DND-41 (cell line): ENCODE results near the gene TAF7.

Experiments used
- CTCF ChIP-seq: IDR thresholded peaks from 2 replicates; pipeline ENCODE4 v1.5.1; 2012; ENCODE audit warnings: borderline replicate concordance, low read length, moderate library complexity, mild to moderate bottlenecking; ENCODE audit not compliant: poor library complexity, severe bottlenecking; ENCODE audit errors: extremely low read depth
- EZH2 ChIP-seq: IDR thresholded peaks from 3 replicates; pipeline ENCODE4 v1.6.1; 2012; ENCODE audit warnings: borderline replicate concordance, low read depth, mild to moderate bottlenecking, moderate library complexity, low read length, inconsistent platforms; ENCODE audit not compliant: severe bottlenecking

DNA sequence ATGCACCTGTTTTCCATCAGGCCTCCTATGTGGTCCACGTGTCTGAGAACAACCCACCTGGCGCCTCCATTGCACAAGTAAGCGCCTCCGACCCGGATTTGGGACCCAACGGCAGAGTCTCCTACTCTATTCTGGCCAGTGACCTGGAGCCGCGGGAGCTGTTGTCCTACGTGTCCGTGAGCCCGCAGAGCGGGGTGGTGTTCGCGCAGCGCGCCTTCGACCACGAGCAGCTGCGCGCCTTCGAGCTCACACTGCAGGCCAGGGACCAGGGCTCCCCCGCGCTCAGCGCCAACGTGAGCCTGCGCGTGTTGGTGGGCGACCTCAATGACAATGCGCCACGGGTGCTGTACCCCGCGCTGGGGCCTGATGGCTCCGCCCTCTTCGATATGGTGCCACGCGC, 31.0 kb upstream of the TAF7 start:
- TF ChIP-seq CTCF = no peak
- no peak for TF ChIP-seq EZH2
